HepG2 (cell line): ENCODE measurements around the gene BTNL3. TPM values are rescaled to one million over a fixed set of nuclear protein-coding genes. Genes with fewer than 3 reads are reported as not detected.

ENCODE experiments used
- ATAC-seq: fragments of 200-7000 bp; cut with Tn5 transposase; 3 replicates; pipeline ENCODE4 v1.9.1; 2020; ENCODE audit warnings: mild to moderate bottlenecking, moderate library complexity
- BruUV-seq: library from RNA; stranded (reverse); fragments of 400-500 nt; replicated peaks from 2 replicates; lab custom pipeline; 2021; lab: Mats Ljungman, UMichigan
- CTCF ChIA-PET: fragments of 300-600 bp; formaldehyde crosslinking; extraction: SDS; loops from one replicate; lab custom pipeline; 2021; ENCODE audit warnings: low total read pairs, inconsistent platforms, low intra/inter-chr PET ratio; lab: Yijun Ruan, JAX
- POLR2A ChIA-PET: fragments of 350-600 bp; sonication (Branson Sonifier 250); formaldehyde crosslinking; loops from one replicate; lab custom pipeline; 2020; ENCODE audit warnings: antibody characterized with exemption, inconsistent platforms; lab: Yijun Ruan, JAX
- DNase-seq: peaks from one replicate; pipeline ENCODE4 v3.0.0-alpha.2; 2015; ENCODE audit warnings: low spot score
- FAIRE-seq: peaks from 3 replicates; lab custom pipeline; 2011; peaks lifted over from hg19 to GRCh38; lab: Jason Lieb, UNC
- H2AFZ ChIP-seq: one replicate; pipeline ENCODE4 v1.6.1; 2011; ENCODE audit warnings: low read length, inconsistent platforms
- H3K27ac ChIP-seq: fragments of 300-600 bp; 3 replicates; pipeline ENCODE4 v1.8.0; 2011; ENCODE audit warnings: mixed run types, mild to moderate bottlenecking, mixed read lengths, low read length, inconsistent platforms; ENCODE audit not compliant: insufficient read depth; ENCODE audit errors: extremely low read length
- H3K27me3 ChIP-seq, 2 experiments: fragments of 200-600 bp in 1 of 2; 2 replicates in 1 of 2; 3 replicates in 1 of 2; pipeline versions ENCODE4 v1.6.0 to v1.8.0; 2011; ENCODE audit warnings: low read length in 2 of 2, mild to moderate bottlenecking in 2 of 2, moderate library complexity in 2 of 2, inconsistent platforms in 1 of 2; ENCODE audit not compliant: insufficient read depth in 2 of 2, control insufficient read depth in 1 of 2
- H3K36me3 ChIP-seq, 2 experiments: fragments of 200-600 bp in 1 of 2; replicated peaks in 1 of 2; 2 replicates in 1 of 2; 3 replicates in 1 of 2; pipeline versions ENCODE4 v1.5.1 to v1.8.0; 2011; ENCODE audit warnings: low read length in 2 of 2, inconsistent platforms in 1 of 2; ENCODE audit not compliant: insufficient read depth in 2 of 2, control insufficient read depth in 1 of 2
- H3K4me1 ChIP-seq: 2 replicates; pipeline ENCODE4 v1.5.1; 2012; ENCODE audit warnings: low read length, inconsistent platforms; ENCODE audit not compliant: insufficient read depth
- H3K4me2 ChIP-seq: 2 replicates; pipeline ENCODE4 v1.6.0; 2011; ENCODE audit warnings: low read depth, low read length, inconsistent platforms
- H3K4me3 ChIP-seq, 3 experiments: fragments of 200-600 bp in 1 of 3; sonication (generic), shearing (Covaris generic) in 1 of 3; replicated peaks in 1 of 3; 2 replicates each; pipeline ENCODE4 v1.5.1; 2011 to 2016; ENCODE audit warnings: low read length in 3 of 3, inconsistent platforms in 2 of 3, low read depth in 2 of 3, mild to moderate bottlenecking in 2 of 3, control low read depth in 1 of 3, mixed read lengths in 1 of 3; ENCODE audit not compliant: insufficient read depth in 1 of 3
- H3K79me2 ChIP-seq: one replicate; pipeline ENCODE4 v1.6.1; 2011; ENCODE audit warnings: low read length, inconsistent platforms; ENCODE audit not compliant: insufficient read depth
- H3K9ac ChIP-seq: 2 replicates; pipeline ENCODE4 v1.6.0; 2011; ENCODE audit warnings: mild to moderate bottlenecking, low read depth, low read length, inconsistent platforms; ENCODE audit not compliant: insufficient read depth
- H3K9me3 ChIP-seq: 2 replicates; pipeline ENCODE4 v1.5.1; 2012; ENCODE audit warnings: mild to moderate bottlenecking, low read length
- H4K20me1 ChIP-seq: 2 replicates; pipeline ENCODE4 v1.6.0; 2011; ENCODE audit warnings: inconsistent platforms, mild to moderate bottlenecking, low read length, moderate library complexity; ENCODE audit not compliant: insufficient read depth
- FOXP1 ChIP-seq, 2 experiments: fragments of 450-650 bp in 1 of 2; IDR thresholded peaks; 2 replicates each; pipeline ENCODE4 v1.6.1; 2017 to 2018; ENCODE audit warnings: antibody characterized with exemption in 1 of 2
- GATA4 ChIP-seq: sonication (generic); IDR thresholded peaks from 2 replicates; pipeline ENCODE4 v1.6.1; 2016; ENCODE audit warnings: antibody characterized with exemption, low read depth, borderline replicate concordance
- HDAC2 ChIP-seq: sonication (generic); formaldehyde crosslinking; IDR thresholded peaks from 2 replicates; pipeline ENCODE4 v1.4.0; 2020; ENCODE audit warnings: missing genetic modification reagents
- MTF2 ChIP-seq: sonication (generic); formaldehyde crosslinking; IDR thresholded peaks from 2 replicates; pipeline ENCODE4 v1.5.0; 2020; ENCODE audit warnings: missing genetic modification reagents, borderline replicate concordance
- SSRP1 ChIP-seq: IDR thresholded peaks from 2 replicates; pipeline ENCODE4 v1.6.1; 2016; ENCODE audit warnings: control low read depth
- TOE1 ChIP-seq: sonication (generic); formaldehyde crosslinking; IDR thresholded peaks from 2 replicates; pipeline ENCODE4 v1.4.0; 2020; ENCODE audit warnings: mild to moderate bottlenecking, missing genetic modification reagents
- ZSCAN21 ChIP-seq: sonication (generic); formaldehyde crosslinking; IDR thresholded peaks from 2 replicates; pipeline ENCODE4 v1.8.0; 2022; ENCODE audit warnings: mild to moderate bottlenecking, missing genetic modification reagents, moderate library complexity, borderline replicate concordance
- WGBS: methylation state at CpG from one replicate; pipeline ENCODE4 v1.1.6; 2017; ENCODE audit warnings: low lambda C conversion rate; 5-methylcytosine and 5-hydroxymethylcytosine counted together
- in situ Hi-C: cut with HindIII; loops from 2 replicates; pipeline ENCODE4 v1.10.0; 2017; ENCODE audit warnings: low pct_unique_long_range_greater_than_20kb; ENCODE audit not compliant: extremely low pct_ligation_motif_present
- intact Hi-C: fragments of 100-400 bp; cut with micrococcal nuclease; formaldehyde crosslinking; loops from one replicate; pipeline ENCODE4 v1.10.0; 2022; ENCODE audit not compliant: unreplicated experiment
- polyA plus RNA-seq, 8 experiments: library from polyadenylated mRNA; depleted of rRNA in 3 of 8; stranded (reverse) in 7 of 8; unstranded in 1 of 8; fragments of >200 nt; fragmentation: Illumina TruSeq in 4 of 8; extraction: Trizol in 4 of 8; gene quantifications; 2 replicates each; pipeline versions ENCODE4 v1.2.1 to v1.2.3, GENCODE V29; 2011 to 2016; ENCODE audit warnings: low read depth in 4 of 8, missing spikeins in 1 of 8, mixed read lengths in 1 of 8; ENCODE audit not compliant: insufficient read depth in 1 of 8
- total RNA-seq, 5 experiments: library from RNA; depleted of rRNA; stranded (reverse); fragments of >200 nt; fragmentation: Illumina TruSeq; extraction: Trizol; gene quantifications; 2 replicates each; pipeline ENCODE4 v1.2.3, GENCODE V29; 2016; ENCODE audit warnings: low read depth in 1 of 5

BTNL3 gene
- total and polyA plus RNA-seq, 2 of the 13 experiments (the other 11 are each of a cell fraction or from before 2014, with no cell fraction given): not detected

DNA sequence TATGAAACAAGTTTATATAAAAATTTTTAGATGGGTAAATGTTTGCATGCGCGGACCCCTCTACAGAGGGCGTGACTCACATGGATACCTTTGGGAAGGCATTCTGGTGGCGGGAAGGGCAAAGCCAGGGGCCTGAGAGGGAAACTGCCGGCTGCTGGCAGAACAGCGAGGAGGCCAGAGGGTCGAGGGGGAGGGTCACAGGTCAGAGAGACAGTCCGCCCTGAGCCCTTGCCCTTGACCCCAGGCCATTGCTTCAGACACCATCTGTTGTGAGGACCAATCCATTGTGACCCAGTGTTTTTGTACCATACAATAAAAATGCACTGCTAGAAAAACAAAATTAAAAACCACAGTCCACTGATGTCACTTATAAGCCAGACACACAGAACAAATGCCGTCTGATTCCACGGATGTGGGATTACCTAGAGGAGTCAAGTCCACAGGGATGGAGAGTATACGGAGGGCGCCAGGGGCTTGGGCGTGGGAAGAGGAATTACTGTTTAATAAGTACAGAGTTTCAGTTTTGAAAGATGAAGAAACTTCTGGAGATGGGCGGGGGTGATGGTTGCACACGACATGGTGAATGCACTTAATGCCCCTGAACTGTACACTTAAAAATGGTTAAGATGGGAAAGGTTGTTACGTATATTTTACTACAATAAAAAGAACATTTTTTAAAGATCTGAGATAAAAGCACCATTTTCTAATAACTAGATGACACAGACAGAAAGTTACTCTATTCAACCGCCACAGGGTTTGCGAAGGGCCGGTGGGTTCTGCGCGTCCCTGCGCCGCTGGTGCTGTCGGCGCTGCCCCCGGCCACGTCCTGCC is 63.4 kb downstream of the BTNL3 start:
- Histone ChIP-seq H3K4me3 (peak overlapping the region in 1 of 3 experiments; percentile 57; a peak in 1 of 6 replicates), H3K36me3 (no peaks in the 10 kb centered on the region), H2AFZ (no peak overlapping the region), H3K9me3 (no peaks in the 10 kb centered on the region), H3K4me1 (no peaks in the 10 kb centered on the region), H4K20me1 (no peaks in the 10 kb centered on the region), H3K79me2 (no peaks in the 10 kb centered on the region), H3K27me3 (peaks cover 10 to 79% of the 10 kb centered on the region in 2 experiments), H3K9ac (no peak overlapping the region), H3K27ac (no peak overlapping the region), H3K4me2 (peak overlapping the region; percentile 68)
- WGBS: 43% methylated on average over 25 of the region's 27 CpGs
- intact Hi-C loops (no loop called here), in situ Hi-C loops (no loop called here)
- BruUV-seq: no TSS peak
- ATAC-seq (no peak), DNase-seq (no peak), FAIRE-seq (no peak)
- TF ChIP-seq FOXP1 (IDR thresholded peaks at IDR 0.05) (no peak), FOXP1 (CRISPR knock-in tag; IDR thresholded peaks at IDR 0.05) (no peak), TOE1 (CRISPR knock-in tag) (no peak), MTF2 (0 out of 2 replicates have a peak, but pooled peaks have one; percentile 54), SSRP1 (no peak), HDAC2 (no peak), GATA4 (no peak), ZSCAN21 (no peak)
- ChIA-PET POLR2A (no interaction called here), CTCF (no interaction called here)
